SK-N-SH treated with all-trans-retinoic acid at 6 μM for 48 hours (cell line): Measurements from ENCODE around the gene DHRS4.
A peak's percentile ranks its signal among the peaks of the same experiment; 100 is the strongest.

Source experiments
- ATAC-seq: fragments of 200-7000 bp; cut with Tn5 transposase; 3 replicates; pipeline ENCODE4 v1.9.1; 2020; ENCODE audit warnings: mild to moderate bottlenecking, moderate library complexity
- ARNTL ChIP-seq: fragments of 450-650 bp; formaldehyde crosslinking; IDR thresholded peaks from 2 replicates; pipeline ENCODE4 v1.5.0; 2020; ENCODE audit warnings: low read depth, mild to moderate bottlenecking, moderate library complexity, borderline replicate concordance
- BACH2 ChIP-seq: fragments of 250-450 bp; sonication (Bioruptor Pico); IDR thresholded peaks from 2 replicates; pipeline ENCODE4 v1.9.0; 2021; ENCODE audit warnings: mild to moderate bottlenecking, borderline replicate concordance
- CSDC2 ChIP-seq: fragments of 250-450 bp; sonication (Bioruptor Pico); IDR thresholded peaks from 2 replicates; pipeline ENCODE4 v1.5.0; 2020; ENCODE audit warnings: mild to moderate bottlenecking, moderate library complexity
- ESRRG ChIP-seq: fragments of 250-450 bp; sonication (Bioruptor Pico); IDR thresholded peaks from 2 replicates; pipeline ENCODE4 v1.6.1; 2021; ENCODE audit warnings: mild to moderate bottlenecking
- GLIS3 ChIP-seq: fragments of 250-450 bp; sonication (Bioruptor Pico); IDR thresholded peaks from 2 replicates; pipeline ENCODE4 v1.5.0; 2020; ENCODE audit warnings: mild to moderate bottlenecking, moderate library complexity
- ISL1 ChIP-seq: fragments of 250-450 bp; sonication (Bioruptor Pico); IDR thresholded peaks from 2 replicates; pipeline ENCODE4 v2.1.2; 2022; ENCODE audit warnings: mild to moderate bottlenecking, moderate library complexity
- OSR1 ChIP-seq: fragments of 250-450 bp; sonication (Bioruptor Pico); IDR thresholded peaks from 2 replicates; pipeline ENCODE4 v1.8.0; 2022; ENCODE audit warnings: moderate library complexity, mild to moderate bottlenecking, inconsistent platforms
- PPARA ChIP-seq: fragments of 250-450 bp; sonication (Bioruptor Pico); IDR thresholded peaks from 2 replicates; pipeline ENCODE4 v1.5.0; 2020; ENCODE audit warnings: mild to moderate bottlenecking, borderline replicate concordance
- SNAI2 ChIP-seq: fragments of 250-450 bp; sonication (Bioruptor Pico); IDR thresholded peaks from 2 replicates; pipeline ENCODE4 v1.5.0; 2020; ENCODE audit warnings: mild to moderate bottlenecking, moderate library complexity
- TCF4 ChIP-seq: fragments of 250-450 bp; sonication (Bioruptor Pico); IDR thresholded peaks from 2 replicates; pipeline ENCODE4 v1.8.0; 2021; ENCODE audit warnings: mild to moderate bottlenecking, moderate library complexity, borderline replicate concordance
- TOX ChIP-seq: fragments of 250-450 bp; sonication (Bioruptor Pico); IDR thresholded peaks from 2 replicates; pipeline ENCODE4 v1.8.0; 2021; ENCODE audit warnings: mild to moderate bottlenecking, moderate library complexity, borderline replicate concordance
- ZC3H10 ChIP-seq: fragments of 250-450 bp; sonication (Bioruptor Pico); IDR thresholded peaks from 2 replicates; pipeline ENCODE4 v1.5.1; 2021; ENCODE audit warnings: mild to moderate bottlenecking, moderate library complexity
- ZFP3 ChIP-seq: fragments of 250-450 bp; sonication (Bioruptor Pico); IDR thresholded peaks from 2 replicates; pipeline ENCODE4 v1.5.0; 2020; ENCODE audit warnings: mild to moderate bottlenecking, moderate library complexity
- ZFP30 ChIP-seq: fragments of 450-650 bp; formaldehyde crosslinking; IDR thresholded peaks from 2 replicates; pipeline ENCODE4 v1.5.0; 2022; ENCODE audit warnings: mild to moderate bottlenecking, moderate library complexity
- ZNF70 ChIP-seq: fragments of 450-650 bp; formaldehyde crosslinking; IDR thresholded peaks from 2 replicates; pipeline ENCODE4 v1.5.0; 2020; ENCODE audit warnings: mild to moderate bottlenecking, moderate library complexity
- ZNF8 ChIP-seq: fragments of 450-650 bp; formaldehyde crosslinking; IDR thresholded peaks from 2 replicates; pipeline ENCODE4 v1.5.0; 2020; ENCODE audit warnings: mild to moderate bottlenecking, moderate library complexity
- TF ChIP-seq, protein P1 (sequence below): fragments of 250-450 bp; sonication (Bioruptor Pico); IDR thresholded peaks from 2 replicates; pipeline ENCODE4 v1.5.1; 2020; ENCODE audit warnings: low read depth, mild to moderate bottlenecking, moderate library complexity
- TF ChIP-seq, protein P2 (sequence below): fragments of 250-450 bp; sonication (Bioruptor Pico); IDR thresholded peaks from 2 replicates; pipeline ENCODE4 v1.8.0; 2021; ENCODE audit warnings: low read depth, mild to moderate bottlenecking, moderate library complexity, borderline replicate concordance
- TF ChIP-seq, protein P3 (sequence below): fragments of 250-450 bp; sonication (Bioruptor Pico); IDR thresholded peaks from 2 replicates; pipeline ENCODE4 v1.5.0; 2020; ENCODE audit warnings: mild to moderate bottlenecking, moderate library complexity

Gene DHRS4

DNA sequence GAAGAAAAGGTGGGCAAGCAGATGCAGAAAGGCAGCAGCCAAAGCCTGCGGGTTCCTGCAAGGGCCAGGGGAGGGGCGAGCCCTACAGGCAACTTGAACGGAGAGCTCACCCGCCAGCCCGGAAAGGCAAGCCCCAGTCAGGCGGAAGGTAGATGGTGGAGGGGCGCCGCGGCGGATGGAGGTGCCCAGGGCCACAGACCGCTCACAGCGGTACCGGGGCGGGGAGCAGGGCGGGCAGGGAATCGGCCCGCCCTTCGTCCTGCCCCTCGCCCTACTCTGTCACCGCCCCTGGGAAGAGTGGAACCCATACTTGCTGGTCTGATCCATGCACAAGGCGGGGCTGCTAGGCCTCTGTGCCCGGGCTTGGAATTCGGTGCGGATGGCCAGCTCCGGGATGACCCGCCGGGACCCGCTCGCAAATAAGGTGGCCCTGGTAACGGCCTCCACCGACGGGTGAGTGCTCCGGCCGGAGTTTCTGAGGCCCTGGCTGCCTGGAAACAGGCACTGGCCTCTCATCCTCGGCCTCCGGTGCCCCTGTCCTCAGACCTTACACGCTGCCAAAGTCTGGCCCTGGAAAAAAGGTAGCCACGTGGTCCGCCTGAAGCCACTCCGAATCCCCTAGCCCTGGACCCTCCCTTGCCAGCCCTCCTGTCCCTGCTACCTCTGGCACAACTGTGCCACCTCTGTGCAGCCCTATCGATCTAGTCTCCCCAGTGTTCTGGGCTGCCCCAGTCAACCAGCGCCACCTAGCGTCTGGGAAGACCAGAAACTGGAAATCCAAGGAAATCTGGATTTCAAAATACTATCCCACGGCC, at the start of gene DHRS4:
Gene DHRS4 (plus strand): TSS at position 307 of the 815 bp plus-strand sequence. CDS start 19 bp downstream, at position 326.
- TF ChIP-seq ZFP3 (no peak), ISL1 (CRISPR knock-in tag) (no peak)
- ATAC-seq, result peak; percentile 100

DNA sequence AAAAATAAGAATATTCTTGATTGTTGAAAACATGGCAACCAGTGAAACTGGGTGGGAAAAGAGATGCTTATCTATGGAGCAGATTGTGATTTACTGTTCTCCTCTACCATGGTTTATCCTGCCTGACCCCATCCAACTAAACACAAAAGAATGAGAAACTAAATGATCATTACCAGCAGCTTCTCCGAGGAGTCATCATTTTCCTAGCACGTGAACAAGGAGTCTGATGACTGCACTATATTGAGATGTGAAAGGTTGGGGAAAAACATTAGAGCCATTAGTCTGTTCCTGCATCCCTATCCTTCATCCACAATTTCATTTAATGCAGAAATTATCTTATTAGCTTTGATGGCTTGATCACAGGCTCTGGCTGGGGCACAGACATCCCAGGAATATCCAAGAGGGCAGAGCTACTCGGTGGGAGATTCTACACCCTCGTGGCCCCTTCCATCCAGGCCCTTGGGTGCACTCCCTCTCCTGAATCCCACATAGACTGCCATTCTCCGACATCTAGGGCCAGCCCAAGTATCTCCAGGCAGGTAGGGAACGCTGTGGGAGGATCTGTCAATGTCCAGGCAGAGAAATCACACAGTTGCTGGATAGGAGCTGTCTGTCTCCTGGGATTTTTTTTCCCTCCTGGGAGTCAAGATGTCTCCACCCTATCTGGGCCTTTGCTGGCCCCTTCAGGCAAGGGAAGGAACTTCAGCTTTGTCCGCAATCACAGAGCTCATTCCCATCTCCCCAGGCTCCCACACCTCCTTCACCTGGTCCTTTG, 43.3 kb upstream of the DHRS4 start:
- ATAC-seq, result peak; percentile 99
- TF ChIP-seq, protein P1, sequence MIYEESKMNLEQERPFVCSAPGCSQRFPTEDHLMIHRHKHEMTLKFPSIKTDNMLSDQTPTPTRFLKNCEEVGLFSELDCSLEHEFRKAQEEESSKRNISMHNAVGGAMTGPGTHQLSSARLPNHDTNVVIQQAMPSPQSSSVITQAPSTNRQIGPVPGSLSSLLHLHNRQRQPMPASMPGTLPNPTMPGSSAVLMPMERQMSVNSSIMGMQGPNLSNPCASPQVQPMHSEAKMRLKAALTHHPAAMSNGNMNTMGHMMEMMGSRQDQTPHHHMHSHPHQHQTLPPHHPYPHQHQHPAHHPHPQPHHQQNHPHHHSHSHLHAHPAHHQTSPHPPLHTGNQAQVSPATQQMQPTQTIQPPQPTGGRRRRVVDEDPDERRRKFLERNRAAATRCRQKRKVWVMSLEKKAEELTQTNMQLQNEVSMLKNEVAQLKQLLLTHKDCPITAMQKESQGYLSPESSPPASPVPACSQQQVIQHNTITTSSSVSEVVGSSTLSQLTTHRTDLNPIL (CRISPR knock-in tag), result no peak
- TF ChIP-seq ZFP3, result peak; percentile 73; the same call in 1 of the 2 replicates
- TF ChIP-seq, protein P2, sequence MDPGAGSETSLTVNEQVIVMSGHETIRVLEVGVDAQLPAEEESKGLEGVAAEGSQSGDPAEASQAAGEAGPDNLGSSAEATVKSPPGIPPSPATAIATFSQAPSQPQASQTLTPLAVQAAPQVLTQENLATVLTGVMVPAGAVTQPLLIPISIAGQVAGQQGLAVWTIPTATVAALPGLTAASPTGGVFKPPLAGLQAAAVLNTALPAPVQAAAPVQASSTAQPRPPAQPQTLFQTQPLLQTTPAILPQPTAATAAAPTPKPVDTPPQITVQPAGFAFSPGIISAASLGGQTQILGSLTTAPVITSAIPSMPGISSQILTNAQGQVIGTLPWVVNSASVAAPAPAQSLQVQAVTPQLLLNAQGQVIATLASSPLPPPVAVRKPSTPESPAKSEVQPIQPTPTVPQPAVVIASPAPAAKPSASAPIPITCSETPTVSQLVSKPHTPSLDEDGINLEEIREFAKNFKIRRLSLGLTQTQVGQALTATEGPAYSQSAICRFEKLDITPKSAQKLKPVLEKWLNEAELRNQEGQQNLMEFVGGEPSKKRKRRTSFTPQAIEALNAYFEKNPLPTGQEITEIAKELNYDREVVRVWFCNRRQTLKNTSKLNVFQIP (CRISPR knock-in tag), result no peak
- TF ChIP-seq, all 23 proteins: peak for 1

DNA sequence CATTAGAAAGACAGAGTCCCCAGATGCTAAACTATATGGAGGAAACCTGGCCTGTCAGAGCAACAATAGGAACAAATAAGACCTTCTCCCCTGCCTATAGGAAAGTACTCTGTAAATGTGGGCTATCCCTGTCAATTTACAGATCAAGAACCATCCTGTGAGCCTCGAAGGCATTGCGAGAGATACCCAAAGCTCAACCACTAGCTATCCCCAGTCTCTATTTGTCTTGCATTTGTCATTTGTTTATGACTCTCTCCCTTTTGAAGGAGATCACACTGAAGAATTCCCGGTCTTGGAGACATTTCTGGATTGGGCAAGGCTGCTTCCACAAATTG, 42.7 kb upstream of the DHRS4 start:
- TF ChIP-seq ARNTL (CRISPR knock-in tag) (no peak), TCF4 (CRISPR knock-in tag) (no peak), ZC3H10 (CRISPR knock-in tag) (no peak), SNAI2 (CRISPR knock-in tag) (no peak), BACH2 (no peak), ESRRG (CRISPR knock-in tag) (no peak), ISL1 (CRISPR knock-in tag) (no peak), ZNF8 (no peak)
- TF ChIP-seq, protein P3, sequence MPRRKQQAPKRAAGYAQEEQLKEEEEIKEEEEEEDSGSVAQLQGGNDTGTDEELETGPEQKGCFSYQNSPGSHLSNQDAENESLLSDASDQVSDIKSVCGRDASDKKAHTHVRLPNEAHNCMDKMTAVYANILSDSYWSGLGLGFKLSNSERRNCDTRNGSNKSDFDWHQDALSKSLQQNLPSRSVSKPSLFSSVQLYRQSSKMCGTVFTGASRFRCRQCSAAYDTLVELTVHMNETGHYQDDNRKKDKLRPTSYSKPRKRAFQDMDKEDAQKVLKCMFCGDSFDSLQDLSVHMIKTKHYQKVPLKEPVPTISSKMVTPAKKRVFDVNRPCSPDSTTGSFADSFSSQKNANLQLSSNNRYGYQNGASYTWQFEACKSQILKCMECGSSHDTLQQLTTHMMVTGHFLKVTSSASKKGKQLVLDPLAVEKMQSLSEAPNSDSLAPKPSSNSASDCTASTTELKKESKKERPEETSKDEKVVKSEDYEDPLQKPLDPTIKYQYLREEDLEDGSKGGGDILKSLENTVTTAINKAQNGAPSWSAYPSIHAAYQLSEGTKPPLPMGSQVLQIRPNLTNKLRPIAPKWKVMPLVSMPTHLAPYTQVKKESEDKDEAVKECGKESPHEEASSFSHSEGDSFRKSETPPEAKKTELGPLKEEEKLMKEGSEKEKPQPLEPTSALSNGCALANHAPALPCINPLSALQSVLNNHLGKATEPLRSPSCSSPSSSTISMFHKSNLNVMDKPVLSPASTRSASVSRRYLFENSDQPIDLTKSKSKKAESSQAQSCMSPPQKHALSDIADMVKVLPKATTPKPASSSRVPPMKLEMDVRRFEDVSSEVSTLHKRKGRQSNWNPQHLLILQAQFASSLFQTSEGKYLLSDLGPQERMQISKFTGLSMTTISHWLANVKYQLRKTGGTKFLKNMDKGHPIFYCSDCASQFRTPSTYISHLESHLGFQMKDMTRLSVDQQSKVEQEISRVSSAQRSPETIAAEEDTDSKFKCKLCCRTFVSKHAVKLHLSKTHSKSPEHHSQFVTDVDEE (CRISPR knock-in tag), result no peak
- peak; percentile 21; the same call in 2 of the 3 replicates for ATAC-seq

DNA sequence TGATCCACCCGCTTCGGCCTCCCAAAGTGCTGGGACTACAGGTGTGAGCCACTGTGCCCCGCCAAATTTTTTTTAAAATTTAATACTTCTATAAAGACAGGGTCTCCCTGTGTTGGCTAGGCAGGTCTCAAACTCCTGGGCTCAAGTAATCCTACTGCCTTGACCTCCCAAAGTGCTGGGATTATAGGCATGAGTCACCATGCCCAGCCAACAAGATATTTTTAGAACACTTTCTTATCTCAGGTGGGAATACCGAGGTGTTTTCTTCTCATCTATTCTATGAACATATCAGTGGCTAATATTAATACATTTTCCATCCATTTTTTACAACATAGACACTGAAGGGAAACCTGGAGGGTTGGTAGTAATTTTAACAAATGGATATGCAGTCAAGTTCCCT, 38.0 kb upstream of the DHRS4 start:
- no peak for TF ChIP-seq ZFP30
- TF ChIP-seq ZNF70 (CRISPR knock-in tag), result no peak
- no peak for TF ChIP-seq TOX (CRISPR knock-in tag)
- TF ChIP-seq SNAI2 (CRISPR knock-in tag), result no peak
- TF ChIP-seq GLIS3 (CRISPR knock-in tag), result no peak
- TF ChIP-seq CSDC2, result no peak
- no peak for TF ChIP-seq ZNF8
- no peak for TF ChIP-seq ZFP3
- TF ChIP-seq, protein P3 (CRISPR knock-in tag), result no peak
- TF ChIP-seq, protein P2 (CRISPR knock-in tag), result no peak
- TF ChIP-seq PPARA (CRISPR knock-in tag), result no peak
- TF ChIP-seq ARNTL (CRISPR knock-in tag), result no peak
- TF ChIP-seq OSR1 (CRISPR knock-in tag), result no peak
- no peak for TF ChIP-seq ESRRG (CRISPR knock-in tag)
- TF ChIP-seq BACH2, result no peak
- TF ChIP-seq, protein P1 (CRISPR knock-in tag), result no peak
- TF ChIP-seq, all 23 proteins: peak for 0
- ATAC-seq, result no peak
